PFSK-1 (cell line): ENCODE results near the gene ASXL2.

ENCODE experiments used
- POLR2AphosphoS5 ChIP-seq: IDR thresholded peaks from 2 replicates; pipeline ENCODE4 v1.6.1; 2012; ENCODE audit warnings: low read depth, mild to moderate bottlenecking, control low read depth, low read length, moderate library complexity
- REST ChIP-seq, 2 experiments: IDR thresholded peaks; 2 replicates each; pipeline versions ENCODE4 v1.6.1 to v1.8.0; 2011 to 2012; ENCODE audit warnings: low read depth in 2 of 2, low read length in 2 of 2, control low read depth in 1 of 2, inconsistent platforms in 1 of 2, mild to moderate bottlenecking in 1 of 2, moderate library complexity in 1 of 2; ENCODE audit not compliant: insufficient read depth in 1 of 2

- TF ChIP-seq REST (IDR thresholded peaks at IDR 0.05; ENCODE audit: insufficient read depth in 1 of 2, low read depth in 2 of 2, low read length in 2 of 2) (no peak), POLR2AphosphoS5 (no peak)
Observed at GRCh38 chr2:25899404-25899970, 21.2 kb upstream of the ASXL2 start.
